T-helper 22 cell (primary cell): Measurements from ENCODE around the gene FOXN3.

ENCODE experiments used
- DNase-seq: peaks from one replicate; pipeline ENCODE4 v3.0.0-alpha.2; 2020; ENCODE audit warnings: low read depth

FOXN3 gene

DNA sequence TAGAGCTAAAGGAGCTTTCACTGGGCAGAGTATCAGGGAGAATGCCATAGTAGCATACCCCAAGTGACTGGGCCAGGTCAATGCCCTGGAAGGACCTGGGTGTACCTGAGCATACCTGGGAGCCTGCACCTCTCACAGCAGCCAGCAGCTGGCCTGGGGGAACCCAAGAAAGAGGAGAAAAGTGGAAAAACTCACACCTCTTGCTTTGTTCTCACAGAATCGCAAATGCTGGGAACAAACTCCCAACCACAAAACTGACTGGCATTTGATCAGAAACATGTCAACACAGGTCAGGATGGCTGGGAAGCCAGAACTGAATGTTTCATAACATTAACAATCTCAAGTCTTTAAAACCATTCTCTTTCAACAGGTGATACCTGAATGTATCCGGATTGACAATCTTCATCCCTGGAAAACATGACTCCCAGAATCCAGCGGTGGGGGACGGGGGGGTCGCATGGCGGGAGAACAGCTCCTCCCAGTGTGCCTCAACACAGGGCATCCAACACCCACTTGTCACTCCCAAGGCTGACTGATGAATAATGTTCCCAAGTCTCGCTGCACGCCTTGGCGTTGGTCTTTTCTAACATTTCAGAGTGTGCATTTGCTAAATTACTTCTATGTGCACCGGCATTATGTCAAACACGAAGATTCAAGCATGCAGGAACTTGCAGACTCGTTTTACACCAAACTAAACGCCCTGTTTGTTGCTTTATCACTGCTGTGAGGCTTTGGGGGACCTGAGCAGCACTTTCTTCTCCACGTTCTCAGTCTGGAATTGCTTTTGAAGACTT, 7.9 kb downstream of the FOXN3 start:
- DNase-seq, result no peak

DNA sequence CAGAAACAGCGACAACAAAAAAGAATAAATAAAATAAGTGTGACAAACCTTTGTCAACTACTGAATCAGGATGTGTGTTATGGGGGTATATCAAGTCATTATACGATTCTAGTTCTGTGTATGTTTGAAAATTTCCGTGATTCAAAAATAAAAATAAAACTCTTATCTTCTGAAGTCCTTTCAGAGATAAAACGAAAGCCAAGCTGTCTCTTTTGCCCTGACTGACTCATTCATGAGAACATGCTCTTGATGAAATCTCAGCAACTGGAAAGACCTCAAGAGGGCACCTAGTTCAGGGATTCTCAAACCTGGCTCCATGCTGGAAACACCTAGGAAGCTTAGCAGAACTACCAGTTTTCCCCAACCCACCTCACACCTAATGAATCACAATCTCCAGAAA, 9.2 kb downstream of the FOXN3 start:
- no peak for DNase-seq

DNA sequence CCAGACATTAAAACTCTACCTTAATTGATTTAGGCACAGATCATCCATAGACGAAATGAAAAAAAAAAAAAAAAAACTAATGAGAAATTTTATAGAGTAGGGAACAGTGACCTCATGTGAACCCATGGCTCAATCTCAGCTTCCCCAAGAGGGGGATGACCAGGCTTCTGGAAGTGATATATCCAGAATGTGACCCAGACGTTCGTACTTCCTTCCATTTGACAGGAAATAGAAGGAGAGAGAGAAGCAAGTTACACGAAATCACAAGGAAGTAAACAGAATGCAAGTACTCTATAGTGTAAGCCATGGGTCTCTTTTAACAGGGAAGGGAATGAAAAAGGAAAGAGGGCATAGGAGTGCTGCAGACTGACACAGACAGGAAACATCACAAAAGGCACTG, 10.1 kb downstream of the FOXN3 start:
- DNase-seq, result no peak

DNA sequence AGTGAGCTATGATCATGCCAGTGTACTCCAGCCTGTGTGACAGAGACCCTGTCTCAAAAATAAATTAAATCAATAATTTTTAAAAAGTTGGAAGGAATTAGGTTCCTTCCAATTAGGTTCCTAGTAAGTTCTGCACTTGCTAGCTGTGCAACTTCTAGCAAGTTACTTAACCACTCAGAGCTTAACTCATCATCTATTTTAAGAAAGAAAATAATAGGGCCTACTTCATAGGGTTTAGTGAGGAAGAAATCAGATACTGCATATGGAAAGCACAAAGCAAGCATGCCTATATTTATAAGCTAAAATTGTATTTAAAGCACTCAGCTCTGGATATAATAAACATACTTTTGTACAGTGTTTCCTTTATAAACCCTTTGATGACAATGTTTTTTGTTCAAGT, 10.7 kb downstream of the FOXN3 start:
- no peak for DNase-seq

DNA sequence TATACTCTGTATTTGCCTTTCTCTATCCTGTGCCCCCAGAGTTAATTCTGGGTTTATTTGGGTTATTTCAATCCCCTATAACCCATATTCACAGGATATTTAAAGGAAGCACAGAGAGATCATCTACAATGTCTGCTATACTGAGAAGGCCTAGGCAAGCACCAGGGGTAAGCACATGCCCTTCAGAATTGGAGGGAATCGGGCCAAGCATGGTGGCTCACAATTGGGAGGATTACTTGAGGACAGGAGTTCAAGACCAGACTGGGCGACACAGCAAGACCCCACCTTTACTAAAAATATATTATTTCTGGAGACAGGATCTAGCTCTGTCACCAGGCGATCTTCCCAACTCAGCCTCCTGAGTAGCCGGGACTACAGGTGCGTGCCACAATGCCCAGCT, 11.3 kb downstream of the FOXN3 start:
- no peak for DNase-seq

DNA sequence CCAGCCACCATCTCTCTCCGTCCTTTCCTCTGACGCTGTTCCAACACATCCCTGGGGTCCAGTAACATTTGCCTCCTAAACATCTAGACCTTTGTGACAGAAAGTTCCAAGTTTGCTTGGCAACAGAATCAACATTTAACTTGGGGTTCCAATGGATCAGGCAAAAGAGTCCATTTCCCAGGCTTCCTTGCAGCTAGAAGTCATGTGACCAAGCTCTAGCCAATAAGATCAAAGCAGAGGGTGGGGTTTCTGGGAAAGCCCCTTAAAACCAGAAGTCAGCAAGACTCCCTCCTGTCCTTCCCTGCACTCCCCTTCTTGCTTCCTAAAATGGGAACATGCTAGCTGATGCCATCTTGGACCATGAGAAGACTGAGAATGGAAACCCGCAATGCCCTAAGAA, 14.7 kb downstream of the FOXN3 start:
- no peak for DNase-seq

DNA sequence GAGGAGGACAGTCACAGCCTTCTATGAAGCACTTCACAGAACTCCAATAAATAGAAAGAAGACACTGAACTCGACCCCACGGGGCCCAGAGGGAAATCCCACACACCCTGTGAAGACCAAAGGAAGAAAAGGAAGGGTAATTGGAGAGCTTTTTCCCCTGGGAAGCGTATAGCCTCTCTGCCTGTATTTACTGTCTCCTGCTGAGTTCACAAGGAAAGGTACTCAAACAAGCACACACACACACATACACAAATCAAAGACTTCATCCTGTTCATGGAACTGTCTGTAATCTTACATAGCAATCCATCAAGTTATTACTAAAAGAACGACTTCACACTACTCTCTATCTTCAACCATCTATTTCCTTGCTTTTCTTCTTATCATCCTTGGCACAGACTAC, 15.3 kb downstream of the FOXN3 start:
- DNase-seq, result no peak

DNA sequence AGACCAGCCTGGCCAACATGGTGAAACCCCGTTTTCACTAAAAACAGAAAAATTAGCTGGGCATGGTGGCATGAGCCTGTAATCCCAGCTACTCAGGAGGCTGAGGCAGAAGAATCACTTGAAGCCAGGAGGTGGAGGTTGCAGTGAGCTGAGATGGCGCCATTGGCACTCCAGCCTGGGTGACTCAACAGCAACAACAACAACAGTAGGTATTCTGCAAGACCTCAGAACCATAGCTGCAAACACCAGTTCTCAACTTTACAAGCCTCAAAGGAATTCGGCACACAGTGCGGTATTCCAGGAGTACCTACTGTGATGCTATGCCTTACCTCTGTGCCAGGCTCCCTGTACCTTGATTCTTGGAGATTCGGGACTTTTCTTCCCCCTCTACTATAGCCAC, 15.8 kb downstream of the FOXN3 start:
- no peak for DNase-seq

DNA sequence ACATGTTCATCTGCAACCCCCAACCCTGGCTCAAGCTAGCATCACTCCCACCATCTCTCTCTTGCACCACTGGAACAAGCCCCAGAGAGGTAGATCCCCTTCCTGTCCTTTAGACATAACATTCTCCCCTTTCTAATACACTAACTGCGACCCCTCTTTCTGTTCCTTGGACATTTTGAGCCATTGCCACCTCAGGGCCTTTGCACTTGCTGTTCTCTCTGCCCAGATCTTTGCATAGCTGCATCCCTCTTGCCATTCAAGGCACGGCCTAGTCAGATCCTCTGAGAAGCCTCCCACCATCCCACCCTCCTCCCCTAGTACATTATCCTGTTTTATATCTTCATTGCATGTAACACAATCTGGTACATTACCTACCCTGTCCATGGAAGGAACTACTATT, 16.5 kb downstream of the FOXN3 start:
- no peak for DNase-seq

DNA sequence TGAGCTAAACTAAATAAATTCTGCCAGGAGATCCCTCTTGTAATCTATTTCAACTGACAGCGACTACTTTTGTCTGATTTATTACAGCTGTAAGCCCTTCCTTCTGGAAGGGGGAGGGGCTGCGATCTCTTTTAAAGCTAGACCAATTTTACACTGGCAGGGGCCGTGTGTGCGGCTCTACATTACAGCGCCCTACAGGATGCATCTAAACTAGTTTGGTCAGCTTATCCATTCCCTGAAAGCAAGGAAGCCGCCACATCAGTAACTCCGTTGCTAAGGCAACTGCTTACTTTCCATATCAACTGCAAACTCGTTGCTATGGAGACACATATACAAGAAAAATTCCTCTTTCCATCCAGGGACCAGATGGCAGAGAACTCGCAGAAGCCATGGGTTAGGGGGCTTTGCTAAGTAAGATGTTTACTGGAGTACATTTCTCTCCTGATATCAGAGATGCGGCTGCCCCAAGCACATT, 17.4 kb downstream of the FOXN3 start:
- DNase-seq, result no peak

DNA sequence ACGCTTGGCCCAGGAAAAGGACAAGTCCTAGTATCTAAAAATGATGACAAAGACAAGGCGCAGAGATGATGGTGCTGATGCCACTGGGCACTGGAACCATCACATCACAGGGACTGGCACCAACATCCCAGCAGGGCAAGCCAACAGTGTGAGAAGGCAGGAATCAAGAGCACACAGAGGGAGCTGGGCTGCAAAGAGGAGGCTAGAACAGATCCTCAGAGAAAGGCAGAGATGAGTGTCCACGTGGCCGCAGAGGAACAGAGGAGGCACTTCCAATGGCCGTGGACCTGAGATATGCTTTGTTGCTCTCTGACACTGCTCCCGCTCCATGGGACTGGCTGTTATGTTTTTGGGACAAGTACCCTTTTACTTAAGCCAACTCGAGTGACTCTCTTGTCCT, 17.9 kb downstream of the FOXN3 start:
- no peak for DNase-seq

DNA sequence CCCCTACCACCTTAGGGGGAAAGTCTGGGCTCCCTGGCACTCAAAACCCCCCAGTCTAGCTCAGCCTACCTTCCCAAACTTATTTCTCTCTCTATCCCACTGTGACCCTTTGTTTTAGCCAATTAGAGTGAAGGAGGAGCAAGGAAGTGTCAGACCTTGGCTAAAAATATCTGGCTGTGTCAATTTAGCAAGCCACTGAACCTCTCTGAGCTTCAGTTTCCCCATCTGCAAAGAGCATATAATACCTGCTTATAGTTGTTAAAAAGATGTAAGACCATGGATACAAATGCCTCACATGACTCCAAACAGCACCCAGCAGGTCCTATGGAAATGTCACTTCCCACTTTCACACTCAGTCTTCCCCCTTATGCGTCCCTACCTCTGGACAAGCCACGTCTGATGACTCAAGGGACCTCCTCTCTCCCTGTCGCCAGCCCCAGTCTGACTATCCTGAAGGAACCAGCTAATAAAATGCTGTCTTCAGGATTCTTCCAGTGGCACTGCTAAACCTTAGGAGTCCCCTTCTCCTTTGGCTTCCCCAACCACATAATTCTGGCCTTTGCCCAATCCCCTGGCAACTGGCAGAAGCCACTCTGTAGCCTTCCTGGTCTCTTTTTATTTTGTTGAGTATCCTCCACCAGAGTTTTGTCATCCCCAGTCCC, 19.3 kb downstream of the FOXN3 start:
- DNase-seq, result no peak

DNA sequence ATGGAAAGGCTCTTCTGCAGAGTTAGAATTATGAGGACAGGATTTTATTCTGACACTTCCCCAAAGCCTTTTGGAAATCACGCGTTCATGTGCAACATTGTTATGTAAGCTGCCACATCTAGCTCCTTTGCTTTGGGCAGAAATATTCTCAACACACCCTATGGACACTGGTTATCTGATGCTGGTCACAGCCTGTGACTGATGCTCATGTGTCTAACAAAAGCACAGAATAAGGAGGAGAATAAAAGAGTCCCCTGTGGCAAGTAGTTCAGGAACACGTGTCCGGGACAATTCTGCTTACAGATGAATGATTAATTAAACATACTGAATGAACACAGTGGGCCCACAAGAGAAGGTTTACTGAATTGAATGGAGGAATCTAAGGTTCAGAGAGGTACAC, 22.1 kb downstream of the FOXN3 start:
- no peak for DNase-seq

DNA sequence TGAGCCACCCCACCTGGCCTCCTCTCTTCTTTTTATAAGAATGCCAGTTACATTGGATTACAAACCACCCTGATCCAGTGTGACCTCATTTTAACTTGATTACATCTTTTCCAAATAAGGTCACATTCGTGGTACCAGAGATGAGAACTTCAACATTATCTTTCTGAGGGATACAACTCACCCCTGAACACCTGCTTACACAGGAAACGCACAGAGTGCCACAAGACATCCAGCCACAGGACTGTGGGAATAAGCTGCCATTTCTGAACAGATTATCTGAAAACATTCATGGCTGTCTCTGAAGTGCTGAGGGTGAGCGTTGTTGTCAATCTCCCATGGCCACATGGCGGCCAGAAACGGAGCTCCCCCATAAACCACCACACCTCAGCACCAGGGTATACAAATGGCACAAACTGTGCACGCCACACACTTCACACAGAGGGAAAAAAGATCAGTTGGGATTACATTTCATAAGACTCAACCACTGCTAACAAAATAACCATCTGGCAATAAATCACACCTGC, 23.7 kb downstream of the FOXN3 start:
- no peak for DNase-seq

DNA sequence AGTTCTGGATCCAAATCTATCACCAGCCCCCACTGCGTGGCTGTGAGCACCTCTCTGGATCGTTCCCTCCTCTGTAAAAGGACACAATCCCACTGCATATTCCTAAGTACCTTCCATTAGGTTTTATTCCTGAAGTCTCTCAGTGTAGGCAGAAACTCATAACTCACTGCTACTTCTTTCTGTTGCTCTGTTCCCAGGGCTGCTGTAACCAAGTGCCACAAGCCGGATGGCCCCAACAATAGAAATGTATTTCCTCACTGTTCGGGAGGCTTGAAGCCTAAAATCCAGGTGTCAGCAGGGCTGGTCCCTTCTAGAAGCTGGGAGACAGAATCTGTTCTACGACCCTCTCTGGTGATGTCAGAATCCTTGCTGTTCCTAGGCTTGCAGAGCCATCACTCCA, 24.9 kb downstream of the FOXN3 start:
- no peak for DNase-seq

DNA sequence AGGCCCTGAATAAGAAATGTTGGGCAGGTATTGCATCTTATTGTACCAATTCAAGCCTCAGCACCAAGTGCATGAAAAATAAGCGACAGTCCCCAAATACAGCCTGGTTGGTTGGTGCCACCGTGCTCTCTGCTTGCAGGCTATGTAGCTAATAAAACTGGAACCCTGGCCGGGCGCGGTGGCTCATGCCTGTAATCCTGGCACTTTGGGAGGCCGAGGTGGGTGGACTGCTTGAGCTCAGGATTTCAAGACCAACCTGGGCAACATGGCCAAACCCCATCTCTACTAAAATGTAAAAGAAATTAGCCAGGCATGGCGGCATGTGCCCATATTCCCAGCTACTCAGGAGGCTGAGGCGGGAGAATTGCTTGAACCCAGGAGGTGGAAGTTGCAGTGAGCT, 25.5 kb downstream of the FOXN3 start:
- no peak for DNase-seq

DNA sequence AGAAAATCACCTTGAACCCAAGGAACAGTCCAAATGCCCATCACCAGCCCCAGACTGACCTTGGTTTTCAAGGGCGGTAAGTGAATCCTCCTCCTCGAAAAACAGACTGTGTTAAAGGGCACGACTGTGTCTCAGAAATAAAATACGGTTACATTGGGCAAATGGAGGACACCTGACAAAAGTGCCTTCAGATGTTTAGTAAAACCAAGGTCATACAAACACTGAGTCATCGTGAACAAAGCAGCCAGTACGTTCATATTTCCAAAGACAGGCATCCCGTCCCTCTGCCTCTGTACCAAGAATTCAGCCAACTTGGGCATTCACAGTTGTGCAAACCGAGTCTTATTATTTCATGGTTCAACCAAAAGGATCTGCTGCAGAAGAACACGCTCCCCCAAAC, 25.9 kb downstream of the FOXN3 start:
- no peak for DNase-seq

DNA sequence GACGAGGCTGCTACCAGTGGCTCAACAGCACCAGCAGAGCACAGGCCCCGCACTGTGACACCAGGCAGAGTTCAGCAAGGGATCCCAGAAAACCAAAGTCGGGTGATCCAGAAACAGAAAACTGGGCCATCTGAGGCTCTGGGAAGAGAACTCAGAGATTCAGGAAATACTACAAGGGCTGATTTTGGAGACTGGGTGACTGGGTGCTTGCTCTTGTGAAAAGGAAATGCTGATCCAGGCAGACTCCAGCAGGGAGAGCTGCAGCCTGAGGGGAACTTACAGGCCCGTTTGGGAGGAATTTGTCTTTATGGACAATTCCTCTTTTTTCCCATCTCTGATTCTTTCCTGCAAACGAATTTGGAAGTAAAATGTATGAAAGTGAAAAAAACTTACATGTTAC, 28.2 kb downstream of the FOXN3 start:
- DNase-seq, result no peak

DNA sequence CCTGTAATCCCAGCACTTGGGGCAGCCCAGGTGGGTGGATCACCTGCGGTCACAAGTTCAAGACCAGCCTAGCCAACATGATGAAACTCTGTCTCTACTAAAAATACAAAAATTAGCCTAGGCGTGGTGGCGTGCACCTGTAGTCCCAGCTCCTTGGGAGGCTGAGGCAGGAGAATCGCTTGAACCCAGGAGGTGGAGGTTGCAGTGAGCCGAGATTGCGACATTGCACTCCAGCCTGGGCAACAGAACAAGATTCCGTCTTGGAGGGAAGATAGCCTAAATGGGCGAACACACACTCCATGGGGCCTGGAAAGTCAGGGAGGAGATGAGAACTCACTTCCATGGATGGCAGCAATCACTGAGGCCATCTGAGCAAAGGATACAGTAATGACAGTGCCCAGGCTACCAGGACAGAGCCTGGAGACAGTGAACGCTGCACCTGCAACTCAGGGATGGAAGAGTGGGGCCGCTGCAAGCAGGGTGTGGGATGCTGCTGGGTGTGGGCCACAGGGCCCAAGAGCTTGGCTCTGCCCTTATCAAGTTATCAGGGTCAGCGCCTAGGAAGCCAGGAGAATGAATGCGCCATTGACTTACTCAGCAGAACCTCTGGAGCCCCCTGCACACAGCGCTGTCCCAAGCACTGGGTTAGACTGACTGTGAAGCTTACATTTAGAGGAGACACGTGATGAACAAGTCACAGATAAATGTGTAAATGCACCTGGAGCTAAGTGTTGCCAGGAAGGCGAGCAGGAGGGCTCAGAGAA, 28.9 kb downstream of the FOXN3 start:
- no peak for DNase-seq

DNA sequence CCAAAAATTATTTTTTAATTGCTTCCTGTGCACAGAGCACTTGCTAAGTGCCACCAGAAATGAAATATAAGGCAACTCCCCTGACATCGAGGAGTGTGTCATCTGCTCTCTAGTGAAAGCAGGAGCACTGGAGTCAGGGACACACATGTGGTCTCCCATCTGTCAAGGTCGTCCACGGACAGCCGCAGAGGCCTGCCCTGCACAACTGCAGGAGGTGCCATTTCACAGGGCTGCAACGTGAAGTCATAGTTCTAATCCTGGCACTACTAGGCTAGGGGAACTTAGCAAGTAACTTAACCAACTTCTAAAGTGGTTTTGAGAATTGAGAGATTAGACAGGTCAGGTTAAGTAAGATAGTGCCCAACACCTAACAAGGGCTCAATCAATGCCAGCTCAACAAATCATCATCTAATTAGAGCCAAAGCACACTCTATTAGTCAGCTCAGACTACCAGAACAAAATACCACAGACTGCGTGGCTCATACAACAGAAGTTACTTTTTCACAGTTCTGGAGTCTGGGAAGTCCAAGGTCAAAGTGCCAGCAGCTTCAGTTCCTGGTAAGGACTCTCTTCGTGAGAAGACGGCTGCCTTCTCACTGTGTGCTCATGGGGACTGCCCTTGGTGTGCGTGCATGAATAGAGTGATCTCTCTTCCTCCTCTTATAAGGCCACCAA, 30.7 kb downstream of the FOXN3 start:
- DNase-seq, result no peak

DNA sequence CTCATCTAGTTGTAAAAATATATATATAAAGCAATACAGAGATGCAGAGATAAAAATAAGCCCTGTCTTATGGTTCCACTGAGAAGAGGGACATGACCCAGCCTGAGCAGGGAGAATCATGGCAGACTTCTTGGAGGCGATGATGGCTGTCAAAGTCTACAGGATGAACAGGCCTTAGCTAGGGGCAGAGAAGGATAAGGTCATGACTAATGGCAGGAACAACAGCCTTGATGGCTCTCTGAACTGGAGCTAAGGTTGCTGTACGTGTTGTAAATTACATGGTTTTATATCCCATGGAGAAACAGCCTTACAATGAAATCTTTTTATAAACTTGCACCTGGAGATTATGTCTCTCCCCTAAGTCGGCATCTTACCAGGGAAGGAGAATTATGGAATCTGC, 32.4 kb downstream of the FOXN3 start:
- DNase-seq, result no peak

DNA sequence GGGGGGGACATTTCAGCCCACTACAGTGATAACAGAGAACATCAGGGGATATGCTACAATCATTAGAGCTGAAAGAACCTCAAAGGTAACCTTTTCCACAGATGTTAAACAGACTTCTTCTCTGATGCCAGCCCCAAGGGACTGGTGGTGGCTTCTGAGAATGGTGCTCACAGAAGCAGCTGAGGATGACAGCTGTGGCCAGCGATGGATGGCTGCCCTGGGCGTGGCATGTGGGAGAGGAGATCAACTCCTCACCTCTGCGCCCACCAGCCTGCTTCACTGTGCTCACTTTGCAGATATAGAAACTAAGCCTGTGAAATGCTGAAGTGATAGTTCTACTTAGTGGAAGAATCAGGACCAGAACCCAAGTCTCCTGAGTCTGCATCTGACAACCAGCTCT, 33.0 kb downstream of the FOXN3 start:
- no peak for DNase-seq
